GM18507 (cell line): ENCODE measurements around the gene HORMAD2.
"Not testable (repeated sequence)": the region's sequence is repeated elsewhere in the genome, so short reads cannot be mapped to it uniquely, and the experiment has no call there.

Experiments
- DNase-seq: peaks from one replicate; pipeline ENCODE4 v3.0.0; 2011; ENCODE audit warnings: low read depth; ENCODE audit not compliant: insufficient read length; ENCODE audit errors: extremely low spot score
- FAIRE-seq: peaks from 2 replicates; lab custom pipeline; 2011; peaks lifted over from hg19 to GRCh38; lab: Jason Lieb, UNC

HORMAD2 gene

GRCh38 chr22:30185129-30185528 is 104.9 kb downstream of the HORMAD2 start:
- FAIRE-seq (no peak), DNase-seq (no peak)

GRCh38 chr22:30185549-30185948 is 105.3 kb downstream of the HORMAD2 start:
- no peak for FAIRE-seq
- no peak for DNase-seq

GRCh38 chr22:30186041-30186440 is 105.8 kb downstream of the HORMAD2 start:
- DNase-seq, result no peak
- FAIRE-seq, result no peak

- DNase-seq, result no peak
- no peak for FAIRE-seq
These were observed 106.2 kb downstream of the HORMAD2 start for GRCh38 chr22:30186510-30186909.

GRCh38 chr22:30187094-30187493 is 106.8 kb downstream of the HORMAD2 start:
- DNase-seq, result no peak
- no peak for FAIRE-seq

GRCh38 chr22:30187529-30188407 is 107.5 kb downstream of the HORMAD2 start:
- FAIRE-seq (no peak), DNase-seq (no peak)

- no peak for FAIRE-seq
- DNase-seq, result no peak
These were observed 108.6 kb downstream of the HORMAD2 start for GRCh38 chr22:30188911-30189310.

- DNase-seq (no peak), FAIRE-seq (no peak)
These were observed 110.3 kb downstream of the HORMAD2 start for GRCh38 chr22:30190574-30190973.

- FAIRE-seq (no peak), DNase-seq (no peak)
These were observed 110.9 kb downstream of the HORMAD2 start for GRCh38 chr22:30191040-30191701.

GRCh38 chr22:30192427-30192826 is 112.2 kb downstream of the HORMAD2 start:
- DNase-seq (no peak), FAIRE-seq (no peak)

- FAIRE-seq, result no peak
- DNase-seq, result no peak
These were observed 112.9 kb downstream of the HORMAD2 start for GRCh38 chr22:30193031-30193775.

- DNase-seq (no peak), FAIRE-seq (no peak)
These were observed 115.2 kb downstream of the HORMAD2 start for GRCh38 chr22:30195245-30196140.

- FAIRE-seq, result no peak
- no peak for DNase-seq
These were observed 116.0 kb downstream of the HORMAD2 start for GRCh38 chr22:30196141-30196879.

GRCh38 chr22:30196880-30197336 is 116.6 kb downstream of the HORMAD2 start:
- DNase-seq (no peak), FAIRE-seq (no peak)

GRCh38 chr22:30197389-30197788 is 117.1 kb downstream of the HORMAD2 start:
- DNase-seq (no peak), FAIRE-seq (no peak)

GRCh38 chr22:30198152-30198825 is 118.0 kb downstream of the HORMAD2 start:
- DNase-seq (no peak), FAIRE-seq (no peak)

- FAIRE-seq (no peak), DNase-seq (no peak)
These were observed 118.7 kb downstream of the HORMAD2 start for GRCh38 chr22:30198921-30199320.

GRCh38 chr22:30200905-30201304 is 120.6 kb downstream of the HORMAD2 start:
- not testable (repeated sequence) for FAIRE-seq, DNase-seq
